ENCODE data around the gene PDGFD. TPM values are rescaled to one million over a fixed set of nuclear protein-coding genes. Genes with fewer than 3 reads are reported as not detected.

The PDGFD gene
- total and polyA plus RNA-seq, 2 donors (not counting 3 experiments of a cell fraction or from before 2014, with no cell fraction given), result 6.3 to 13.1 TPM

DNA sequence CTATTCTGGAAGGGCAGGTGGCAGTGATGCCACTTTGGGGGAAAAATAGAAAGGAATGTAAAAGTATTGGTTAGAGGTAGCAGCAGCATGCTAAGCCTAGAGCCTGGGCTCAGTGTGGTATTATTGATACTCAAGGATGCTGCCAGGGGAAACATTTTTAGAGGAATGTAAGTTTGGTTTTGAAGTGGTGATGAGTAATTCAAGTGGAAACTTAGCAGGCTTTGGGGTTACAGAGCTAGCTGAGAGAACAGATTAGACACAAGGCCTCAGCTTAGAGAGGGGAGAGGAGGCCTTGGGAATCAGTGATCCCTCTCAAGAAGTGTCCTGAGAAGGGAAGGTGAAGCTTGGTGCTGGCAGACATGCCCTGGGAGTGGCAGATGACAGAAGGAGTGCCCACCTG lies 160.5 kb downstream of the PDGFD start:
- H3K9me3 ChIP-seq (replicated peaks; ENCODE audit: control insufficient read depth, insufficient read depth, low read length), result no peaks in the 10 kb centered on the region
- no peaks in the 10 kb centered on the region for H3K79me2 ChIP-seq (ENCODE audit: control insufficient read depth, insufficient read depth, low read length)
- DNase-seq (ENCODE audit: low read depth, low spot score), result no peak
- ChIA-PET CTCF (no interaction called here), POLR2A (no interaction called here)
- no peak overlapping the region for H3K27ac ChIP-seq (ENCODE audit: insufficient read depth, low read depth, low read length)
- H3K27me3 ChIP-seq (ENCODE audit: control insufficient read depth in 2 of 2, insufficient read depth in 2 of 2, low read length in 2 of 2), result no peaks in the 10 kb centered on the region
- H3K4me1 ChIP-seq (ENCODE audit: control insufficient read depth, extremely low read depth, insufficient read depth, low read length), result no peaks in the 10 kb centered on the region
- H4K20me1 ChIP-seq (replicated peaks; ENCODE audit: control insufficient read depth, extremely low read depth, insufficient read depth, low read length), result no peaks in the 10 kb centered on the region
- no peaks in the 10 kb centered on the region for H3K36me3 ChIP-seq (ENCODE audit: control insufficient read depth in 2 of 2, extremely low read depth in 1 of 2, insufficient read depth in 2 of 2, low read length in 2 of 2)
- H3K9me1 ChIP-seq (replicated peaks; ENCODE audit: control insufficient read depth, extremely low read depth, insufficient read depth, low read length), result no peaks in the 10 kb centered on the region
- dilution Hi-C loops (cut with MboI; ENCODE audit: extremely low pct_ligation_motif_present, low sequenced_read_pairs) (no loop called here), intact Hi-C loops (cut with micrococcal nuclease) (no loop called here)
- H2AFZ ChIP-seq (ENCODE audit: low read depth, low read length), result no peak overlapping the region
- no peak overlapping the region for H3K4me3 ChIP-seq (replicated peaks in 1 of 3; ENCODE audit: insufficient read depth in 1 of 3, low read depth in 1 of 3, low read length in 3 of 3)
- BruUV-seq (replicated peaks), result no TSS peak
- TF ChIP-seq, protein P1, sequence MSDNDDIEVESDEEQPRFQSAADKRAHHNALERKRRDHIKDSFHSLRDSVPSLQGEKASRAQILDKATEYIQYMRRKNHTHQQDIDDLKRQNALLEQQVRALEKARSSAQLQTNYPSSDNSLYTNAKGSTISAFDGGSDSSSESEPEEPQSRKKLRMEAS (IDR thresholded peaks at IDR 0.05; ENCODE audit: insufficient read depth, insufficient read length), result no peak
- no peak for TF ChIP-seq MYC (IDR thresholded peaks at IDR 0.05; ENCODE audit: low read depth, low read length)
- TF ChIP-seq JUN (IDR thresholded peaks at IDR 0.05; ENCODE audit: borderline replicate concordance, insufficient read depth, insufficient read length, low read depth), result no peak
- no peak for TF ChIP-seq POLR2AphosphoS5 (IDR thresholded peaks at IDR 0.05; ENCODE audit: insufficient read depth, low read depth, low read length)
- no peak for TF ChIP-seq POLR2A (IDR thresholded peaks at IDR 0.05; ENCODE audit: low read depth, low read length)
- TF ChIP-seq GATA2 (IDR thresholded peaks at IDR 0.05; ENCODE audit: insufficient read depth, insufficient read length, low read depth, low read length), result no peak
- H3K4me2 ChIP-seq (ENCODE audit: insufficient read depth, low read length), result no peak overlapping the region
- no peak for FAIRE-seq
- no peak overlapping the region for H3K9ac ChIP-seq (replicated peaks; ENCODE audit: extremely low read depth, insufficient read depth, low read length)

DNA sequence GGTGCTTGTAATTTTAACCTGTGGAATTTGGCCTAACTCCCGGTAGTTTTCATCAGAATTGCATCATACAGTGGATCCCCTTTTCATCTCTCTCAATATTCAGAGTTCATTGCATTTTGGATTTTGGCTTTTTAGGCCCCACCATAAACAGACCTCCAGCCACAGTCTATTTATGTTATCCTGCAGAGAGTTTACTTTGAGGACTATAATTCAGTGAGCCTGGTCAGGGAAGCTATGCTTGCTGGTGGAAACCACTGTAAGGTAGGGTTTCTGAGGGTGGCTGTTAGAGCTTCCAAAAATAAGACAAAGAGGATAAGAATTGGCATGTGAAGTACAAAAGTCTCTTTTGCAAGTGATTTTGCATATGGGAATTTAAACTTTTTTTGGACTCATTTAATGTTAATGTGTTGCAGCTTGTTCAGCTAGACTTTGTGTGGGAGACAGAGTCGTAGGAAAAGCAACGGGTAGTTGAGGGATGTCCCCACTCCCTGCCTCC lies 162.3 kb downstream of the PDGFD start:
- Histone ChIP-seq H2AFZ (ENCODE audit: low read depth, low read length) (no peak overlapping the region), H3K36me3 (ENCODE audit: control insufficient read depth in 2 of 2, extremely low read depth in 1 of 2, insufficient read depth in 2 of 2, low read length in 2 of 2) (no peaks in the 10 kb centered on the region), H3K9me1 (replicated peaks; ENCODE audit: control insufficient read depth, extremely low read depth, insufficient read depth, low read length) (no peaks in the 10 kb centered on the region), H3K9ac (replicated peaks; ENCODE audit: extremely low read depth, insufficient read depth, low read length) (no peak overlapping the region), H3K27ac (ENCODE audit: insufficient read depth, low read depth, low read length) (no peak overlapping the region), H3K9me3 (replicated peaks; ENCODE audit: control insufficient read depth, insufficient read depth, low read length) (no peaks in the 10 kb centered on the region), H3K4me1 (ENCODE audit: control insufficient read depth, extremely low read depth, insufficient read depth, low read length) (no peaks in the 10 kb centered on the region), H3K79me2 (ENCODE audit: control insufficient read depth, insufficient read depth, low read length) (no peaks in the 10 kb centered on the region), H3K4me3 (replicated peaks in 1 of 3; ENCODE audit: insufficient read depth in 1 of 3, low read depth in 1 of 3, low read length in 3 of 3) (no peak overlapping the region), H3K27me3 (ENCODE audit: control insufficient read depth in 2 of 2, insufficient read depth in 2 of 2, low read length in 2 of 2) (no peaks in the 10 kb centered on the region), H3K4me2 (ENCODE audit: insufficient read depth, low read length) (no peak overlapping the region), H4K20me1 (replicated peaks; ENCODE audit: control insufficient read depth, extremely low read depth, insufficient read depth, low read length) (no peaks in the 10 kb centered on the region)
- dilution Hi-C loops (cut with MboI; ENCODE audit: extremely low pct_ligation_motif_present, low sequenced_read_pairs) (no loop called here), intact Hi-C loops (cut with micrococcal nuclease) (no loop called here)
- FAIRE-seq, result no peak
- CTCF ChIA-PET, result interaction anchor here (1.3 kb wide), 1 partner anchor 22 kb away, joined by 3 read pairs; no protein-coding TSS in a partner anchor
- POLR2A ChIA-PET, result no interaction called here
- no peak for DNase-seq (ENCODE audit: low read depth, low spot score)
- no TSS peak for BruUV-seq (replicated peaks)
- TF ChIP-seq FOS (IDR thresholded peaks at IDR 0.05; ENCODE audit: borderline replicate concordance, insufficient read depth, low read length) (no peak), POLR2A (IDR thresholded peaks at IDR 0.05; ENCODE audit: low read depth, low read length) (no peak), JUN (IDR thresholded peaks at IDR 0.05; ENCODE audit: borderline replicate concordance, insufficient read depth, insufficient read length, low read depth) (no peak), GATA2 (IDR thresholded peaks at IDR 0.05; ENCODE audit: insufficient read depth, insufficient read length, low read depth, low read length) (no peak), EZH2 (IDR thresholded peaks at IDR 0.05; ENCODE audit: borderline replicate concordance, low read depth, low read length, severe bottlenecking) (no peak)
- TF ChIP-seq, protein P2, sequence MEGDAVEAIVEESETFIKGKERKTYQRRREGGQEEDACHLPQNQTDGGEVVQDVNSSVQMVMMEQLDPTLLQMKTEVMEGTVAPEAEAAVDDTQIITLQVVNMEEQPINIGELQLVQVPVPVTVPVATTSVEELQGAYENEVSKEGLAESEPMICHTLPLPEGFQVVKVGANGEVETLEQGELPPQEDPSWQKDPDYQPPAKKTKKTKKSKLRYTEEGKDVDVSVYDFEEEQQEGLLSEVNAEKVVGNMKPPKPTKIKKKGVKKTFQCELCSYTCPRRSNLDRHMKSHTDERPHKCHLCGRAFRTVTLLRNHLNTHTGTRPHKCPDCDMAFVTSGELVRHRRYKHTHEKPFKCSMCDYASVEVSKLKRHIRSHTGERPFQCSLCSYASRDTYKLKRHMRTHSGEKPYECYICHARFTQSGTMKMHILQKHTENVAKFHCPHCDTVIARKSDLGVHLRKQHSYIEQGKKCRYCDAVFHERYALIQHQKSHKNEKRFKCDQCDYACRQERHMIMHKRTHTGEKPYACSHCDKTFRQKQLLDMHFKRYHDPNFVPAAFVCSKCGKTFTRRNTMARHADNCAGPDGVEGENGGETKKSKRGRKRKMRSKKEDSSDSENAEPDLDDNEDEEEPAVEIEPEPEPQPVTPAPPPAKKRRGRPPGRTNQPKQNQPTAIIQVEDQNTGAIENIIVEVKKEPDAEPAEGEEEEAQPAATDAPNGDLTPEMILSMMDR (IDR thresholded peaks at IDR 0.05; ENCODE audit: extremely low read depth in 1 of 2, insufficient read depth in 1 of 2, low read depth in 1 of 2, low read length in 2 of 2), result no peak

Measured in endothelial cell of umbilical vein (primary cell).